GM19023 (cell line): ENCODE results near the gene DSCAM.

Source experiments
- ATAC-seq: cut with Tn5 transposase; IDR thresholded peaks from one replicate; pipeline ENCODE4 v1.9.1; 2021; ENCODE audit warnings: mild to moderate bottlenecking, moderate library complexity; ENCODE audit not compliant: unreplicated experiment

The DSCAM gene

GRCh38 chr21:40152476-40152875 lies 694.5 kb downstream of the DSCAM start:
- no peak for ATAC-seq

- no peak for ATAC-seq
Measured at GRCh38 chr21:40151611-40152010, 695.3 kb downstream of the DSCAM start.

- no peak for ATAC-seq
Measured at GRCh38 chr21:40146216-40146837, 700.6 kb downstream of the DSCAM start.

- no peak for ATAC-seq
Measured at GRCh38 chr21:40143822-40144525, 703.0 kb downstream of the DSCAM start.

- no peak for ATAC-seq
Measured at GRCh38 chr21:40141621-40142020, 705.3 kb downstream of the DSCAM start.

- no peak for ATAC-seq
Measured at GRCh38 chr21:40140675-40141074, 706.3 kb downstream of the DSCAM start.

GRCh38 chr21:40139636-40140035 lies 707.3 kb downstream of the DSCAM start:
- ATAC-seq = no peak

- ATAC-seq = no peak
Measured at GRCh38 chr21:40136571-40136970, 710.4 kb downstream of the DSCAM start.

- no peak for ATAC-seq
Measured at GRCh38 chr21:40134731-40135492, 712.0 kb downstream of the DSCAM start.

GRCh38 chr21:40130476-40130875 lies 716.5 kb downstream of the DSCAM start:
- ATAC-seq = no peak

- no peak for ATAC-seq
Measured at GRCh38 chr21:40129809-40130208, 717.1 kb downstream of the DSCAM start.

- ATAC-seq = no peak
Measured at GRCh38 chr21:40128891-40129290, 718.1 kb downstream of the DSCAM start.

GRCh38 chr21:40120940-40121575 lies 725.9 kb downstream of the DSCAM start:
- no peak for ATAC-seq

GRCh38 chr21:40118527-40118926 lies 728.4 kb downstream of the DSCAM start:
- no peak for ATAC-seq

- no peak for ATAC-seq
Measured at GRCh38 chr21:40117236-40117635, 729.7 kb downstream of the DSCAM start.

GRCh38 chr21:40115775-40116174 lies 731.2 kb downstream of the DSCAM start:
- ATAC-seq = no peak

GRCh38 chr21:40102682-40103081 lies 744.3 kb downstream of the DSCAM start:
- no peak for ATAC-seq

- no peak for ATAC-seq
Measured at GRCh38 chr21:40099809-40100208, 747.1 kb downstream of the DSCAM start.

GRCh38 chr21:40095477-40095876 lies 751.5 kb downstream of the DSCAM start:
- no peak for ATAC-seq

- no peak for ATAC-seq
Measured at GRCh38 chr21:40080385-40080784, 766.6 kb downstream of the DSCAM start.

- no peak for ATAC-seq
Measured at GRCh38 chr21:40074710-40075109, 772.2 kb downstream of the DSCAM start.
